ENCODE data around the gene FOXD4L6.
"Not testable (repeated sequence)": the region's sequence is repeated elsewhere in the genome, so short reads cannot be mapped to it uniquely, and the experiment has no call there.

The FOXD4L6 gene

GRCh38 chr9:41100508-41100907 is 28.0 kb downstream of the FOXD4L6 start:
- not testable (repeated sequence) for H3K4me1 ChIP-seq (ENCODE audit: insufficient read depth, low read length, poor library complexity, severe bottlenecking); H4K20me1 ChIP-seq (ENCODE audit: insufficient read depth, low read length, poor library complexity, severe bottlenecking); H2AFZ ChIP-seq (ENCODE audit: low read length); H3K9ac ChIP-seq (ENCODE audit: low read depth, low read length, poor library complexity, severe bottlenecking); H3K9me2 ChIP-seq (replicated peaks; ENCODE audit: low read depth, low read length); H3K9me3 ChIP-seq (ENCODE audit: insufficient read depth, low read depth, low read length); H3K4me3 ChIP-seq (ENCODE audit: low read length, poor library complexity, severe bottlenecking); H3K79me2 ChIP-seq (ENCODE audit: insufficient read depth, low read length); H3K4me2 ChIP-seq (ENCODE audit: low read depth, low read length, poor library complexity, severe bottlenecking); H3F3A ChIP-seq (ENCODE audit: low read depth); H3K36me3 ChIP-seq (ENCODE audit: insufficient read depth, low read length); H3K27me3 ChIP-seq (ENCODE audit: insufficient read depth, low read length, poor library complexity, severe bottlenecking)

- not testable (repeated sequence) for H4K20me1 ChIP-seq (ENCODE audit: insufficient read depth, low read length, poor library complexity, severe bottlenecking); H3K4me3 ChIP-seq (ENCODE audit: low read length, poor library complexity, severe bottlenecking); H3K36me3 ChIP-seq (ENCODE audit: insufficient read depth, low read length); H3F3A ChIP-seq (ENCODE audit: low read depth); H3K9me2 ChIP-seq (replicated peaks; ENCODE audit: low read depth, low read length); H3K4me2 ChIP-seq (ENCODE audit: low read depth, low read length, poor library complexity, severe bottlenecking); H3K4me1 ChIP-seq (ENCODE audit: insufficient read depth, low read length, poor library complexity, severe bottlenecking); H3K27me3 ChIP-seq (ENCODE audit: insufficient read depth, low read length, poor library complexity, severe bottlenecking); H3K79me2 ChIP-seq (ENCODE audit: insufficient read depth, low read length); H3K9ac ChIP-seq (ENCODE audit: low read depth, low read length, poor library complexity, severe bottlenecking); H2AFZ ChIP-seq (ENCODE audit: low read length); H3K9me3 ChIP-seq (ENCODE audit: insufficient read depth, low read depth, low read length)
These were observed 29.7 kb downstream of the FOXD4L6 start for GRCh38 chr9:41098759-41099158.

- not testable (repeated sequence) for H3K36me3 ChIP-seq (ENCODE audit: insufficient read depth, low read length); H3K4me2 ChIP-seq (ENCODE audit: low read depth, low read length, poor library complexity, severe bottlenecking); H3K4me3 ChIP-seq (ENCODE audit: low read length, poor library complexity, severe bottlenecking); H3K4me1 ChIP-seq (ENCODE audit: insufficient read depth, low read length, poor library complexity, severe bottlenecking); H3K27me3 ChIP-seq (ENCODE audit: insufficient read depth, low read length, poor library complexity, severe bottlenecking); H3K9ac ChIP-seq (ENCODE audit: low read depth, low read length, poor library complexity, severe bottlenecking); H3F3A ChIP-seq (ENCODE audit: low read depth); H3K79me2 ChIP-seq (ENCODE audit: insufficient read depth, low read length); H3K9me2 ChIP-seq (replicated peaks; ENCODE audit: low read depth, low read length); H4K20me1 ChIP-seq (ENCODE audit: insufficient read depth, low read length, poor library complexity, severe bottlenecking); H3K9me3 ChIP-seq (ENCODE audit: insufficient read depth, low read depth, low read length); H2AFZ ChIP-seq (ENCODE audit: low read length)
These were observed 33.4 kb downstream of the FOXD4L6 start for GRCh38 chr9:41095060-41095459.

GRCh38 chr9:41094010-41094773 is 34.3 kb downstream of the FOXD4L6 start:
- H3K36me3 ChIP-seq (ENCODE audit: insufficient read depth, low read length); H3K4me3 ChIP-seq (ENCODE audit: low read length, poor library complexity, severe bottlenecking); H2AFZ ChIP-seq (ENCODE audit: low read length); H3K27me3 ChIP-seq (ENCODE audit: insufficient read depth, low read length, poor library complexity, severe bottlenecking); H3F3A ChIP-seq (ENCODE audit: low read depth); H3K9me3 ChIP-seq (ENCODE audit: insufficient read depth, low read depth, low read length); H3K9me2 ChIP-seq (replicated peaks; ENCODE audit: low read depth, low read length); H3K4me1 ChIP-seq (ENCODE audit: insufficient read depth, low read length, poor library complexity, severe bottlenecking); H3K9ac ChIP-seq (ENCODE audit: low read depth, low read length, poor library complexity, severe bottlenecking); H3K79me2 ChIP-seq (ENCODE audit: insufficient read depth, low read length); H3K4me2 ChIP-seq (ENCODE audit: low read depth, low read length, poor library complexity, severe bottlenecking); H4K20me1 ChIP-seq (ENCODE audit: insufficient read depth, low read length, poor library complexity, severe bottlenecking): not testable (repeated sequence)

GRCh38 chr9:41090922-41091321 is 37.6 kb downstream of the FOXD4L6 start:
- H3F3A ChIP-seq (ENCODE audit: low read depth); H3K9me3 ChIP-seq (ENCODE audit: insufficient read depth, low read depth, low read length); H4K20me1 ChIP-seq (ENCODE audit: insufficient read depth, low read length, poor library complexity, severe bottlenecking); H3K27me3 ChIP-seq (ENCODE audit: insufficient read depth, low read length, poor library complexity, severe bottlenecking); H3K36me3 ChIP-seq (ENCODE audit: insufficient read depth, low read length); H3K4me3 ChIP-seq (ENCODE audit: low read length, poor library complexity, severe bottlenecking); H3K4me2 ChIP-seq (ENCODE audit: low read depth, low read length, poor library complexity, severe bottlenecking); H2AFZ ChIP-seq (ENCODE audit: low read length); H3K4me1 ChIP-seq (ENCODE audit: insufficient read depth, low read length, poor library complexity, severe bottlenecking); H3K79me2 ChIP-seq (ENCODE audit: insufficient read depth, low read length); H3K9me2 ChIP-seq (replicated peaks; ENCODE audit: low read depth, low read length); H3K9ac ChIP-seq (ENCODE audit: low read depth, low read length, poor library complexity, severe bottlenecking): not testable (repeated sequence)

- H3K9me2 ChIP-seq (replicated peaks; ENCODE audit: low read depth, low read length); H3K9me3 ChIP-seq (ENCODE audit: insufficient read depth, low read depth, low read length); H3K4me1 ChIP-seq (ENCODE audit: insufficient read depth, low read length, poor library complexity, severe bottlenecking); H3K36me3 ChIP-seq (ENCODE audit: insufficient read depth, low read length); H3K79me2 ChIP-seq (ENCODE audit: insufficient read depth, low read length); H3K4me3 ChIP-seq (ENCODE audit: low read length, poor library complexity, severe bottlenecking); H3F3A ChIP-seq (ENCODE audit: low read depth); H4K20me1 ChIP-seq (ENCODE audit: insufficient read depth, low read length, poor library complexity, severe bottlenecking); H2AFZ ChIP-seq (ENCODE audit: low read length); H3K27me3 ChIP-seq (ENCODE audit: insufficient read depth, low read length, poor library complexity, severe bottlenecking); H3K4me2 ChIP-seq (ENCODE audit: low read depth, low read length, poor library complexity, severe bottlenecking); H3K9ac ChIP-seq (ENCODE audit: low read depth, low read length, poor library complexity, severe bottlenecking): not testable (repeated sequence)
These were observed 38.1 kb downstream of the FOXD4L6 start for GRCh38 chr9:41090386-41090785.

Data from Loucy (cell line).